ENCODE results near the gene ATP6V1G3.
"Not testable (repeated sequence)": the region's sequence is repeated elsewhere in the genome, so short reads cannot be mapped to it uniquely, and the experiment has no call there.

The ATP6V1G3 gene

GRCh38 chr1:198542632-198543031 lies 2.2 kb upstream of the ATP6V1G3 start:
- no peak for DNase-seq (ENCODE audit: low spot score)

- DNase-seq (ENCODE audit: low spot score), result no peak
Observed at GRCh38 chr1:198541737-198542136, 1.3 kb upstream of the ATP6V1G3 start.

GRCh38 chr1:198538579-198539364 lies 1.7 kb downstream of the ATP6V1G3 start:
- no peak for DNase-seq (ENCODE audit: low spot score)

GRCh38 chr1:198535631-198536030 lies 4.8 kb downstream of the ATP6V1G3 start:
- DNase-seq (ENCODE audit: low spot score), result no peak

GRCh38 chr1:198534548-198535418 lies 5.7 kb downstream of the ATP6V1G3 start:
- no peak for DNase-seq (ENCODE audit: low spot score)

- DNase-seq (ENCODE audit: low spot score), result no peak
Observed at GRCh38 chr1:198531891-198532290, 8.6 kb downstream of the ATP6V1G3 start.

- DNase-seq (ENCODE audit: low spot score), result no peak
Observed at GRCh38 chr1:198530953-198531352, 9.5 kb downstream of the ATP6V1G3 start.

GRCh38 chr1:198529414-198529813 lies 11.1 kb downstream of the ATP6V1G3 start:
- no peak for DNase-seq (ENCODE audit: low spot score)

GRCh38 chr1:198528364-198528763 lies 12.1 kb downstream of the ATP6V1G3 start:
- no peak for DNase-seq (ENCODE audit: low spot score)

- DNase-seq (ENCODE audit: low spot score), result no peak
Observed at GRCh38 chr1:198524556-198524955, 15.9 kb downstream of the ATP6V1G3 start.

- DNase-seq (ENCODE audit: low spot score), result not testable (repeated sequence)
Observed at GRCh38 chr1:198524127-198524526, 16.4 kb downstream of the ATP6V1G3 start.

- no peak for DNase-seq (ENCODE audit: low spot score)
Observed at GRCh38 chr1:198523182-198523950, 17.1 kb downstream of the ATP6V1G3 start.

GRCh38 chr1:198520524-198521254 lies 19.8 kb downstream of the ATP6V1G3 start:
- no peak for DNase-seq (ENCODE audit: low spot score)

- no peak for DNase-seq (ENCODE audit: low spot score)
Observed at GRCh38 chr1:198519639-198520501, 20.6 kb downstream of the ATP6V1G3 start.

- no peak for DNase-seq (ENCODE audit: low spot score)
Observed at GRCh38 chr1:198517623-198518199, 22.8 kb downstream of the ATP6V1G3 start.

- DNase-seq (ENCODE audit: low spot score), result no peak
Observed at GRCh38 chr1:198500096-198500495, 40.4 kb downstream of the ATP6V1G3 start.

GRCh38 chr1:198499588-198499987 lies 40.9 kb downstream of the ATP6V1G3 start:
- DNase-seq (ENCODE audit: low spot score), result no peak

GRCh38 chr1:198498881-198499280 lies 41.6 kb downstream of the ATP6V1G3 start:
- DNase-seq (ENCODE audit: low spot score), result no peak

- DNase-seq (ENCODE audit: low spot score), result no peak
Observed at GRCh38 chr1:198498103-198498385, 42.4 kb downstream of the ATP6V1G3 start.

- no peak for DNase-seq (ENCODE audit: low spot score)
Observed at GRCh38 chr1:198497326-198498102, 43.0 kb downstream of the ATP6V1G3 start.

Measured in HuH-7 (cell line).